Stimulated activated CD4-positive, alpha-beta T cell treated with anti-CD3 and anti-CD28 coated beads, Interleukin-12 subunit alpha, Interleukin-12 subunit beta, amount 100 ng/mL, for 4 hours (primary cell): Measurements from ENCODE around the gene ANO10.
A peak's percentile ranks its signal among the peaks of the same experiment; 100 is the strongest.

Source experiments
- DNase-seq: peaks from one replicate; pipeline ENCODE4 v3.0.0-alpha.2; 2020

The ANO10 gene

GRCh38 chr3:43409506-43409905 lies 212.3 kb downstream of the ANO10 start:
- DNase-seq = no peak

GRCh38 chr3:43406643-43407023 lies 215.2 kb downstream of the ANO10 start:
- no peak for DNase-seq

GRCh38 chr3:43405888-43406642 lies 215.7 kb downstream of the ANO10 start:
- no peak for DNase-seq

GRCh38 chr3:43400781-43401730 lies 220.8 kb downstream of the ANO10 start:
- no peak for DNase-seq

GRCh38 chr3:43400167-43400566 lies 221.6 kb downstream of the ANO10 start:
- DNase-seq = no peak

- no peak for DNase-seq
Measured at GRCh38 chr3:43399034-43399433, 222.8 kb downstream of the ANO10 start.

GRCh38 chr3:43394041-43394554 lies 227.7 kb downstream of the ANO10 start:
- no peak for DNase-seq

GRCh38 chr3:43391621-43392020 lies 230.2 kb downstream of the ANO10 start:
- DNase-seq = no peak

- no peak for DNase-seq
Measured at GRCh38 chr3:43390255-43390588, 231.6 kb downstream of the ANO10 start.

GRCh38 chr3:43389388-43390254 lies 232.2 kb downstream of the ANO10 start:
- peak; percentile 28 for DNase-seq

GRCh38 chr3:43388915-43389314 lies 232.9 kb downstream of the ANO10 start:
- no peak for DNase-seq

GRCh38 chr3:43388175-43388574 lies 233.6 kb downstream of the ANO10 start:
- DNase-seq = no peak

- no peak for DNase-seq
Measured at GRCh38 chr3:43379343-43379742, 242.5 kb downstream of the ANO10 start.

GRCh38 chr3:43378066-43378935 lies 243.5 kb downstream of the ANO10 start:
- DNase-seq = peak; percentile 59

GRCh38 chr3:43373560-43373928 lies 248.3 kb downstream of the ANO10 start:
- no peak for DNase-seq

- DNase-seq = no peak
Measured at GRCh38 chr3:43372809-43373559, 248.8 kb downstream of the ANO10 start.

- no peak for DNase-seq
Measured at GRCh38 chr3:43372007-43372740, 249.6 kb downstream of the ANO10 start.

GRCh38 chr3:43371494-43371893 lies 250.3 kb downstream of the ANO10 start:
- DNase-seq = no peak

- no peak for DNase-seq
Measured at GRCh38 chr3:43370293-43370980, 251.4 kb downstream of the ANO10 start.
